Hepatocyte (in vitro differentiated cells): Measurements from ENCODE around the gene SIL1.

Experiments
- CTCF ChIP-seq: fragments of 200-600 bp; sonication (generic); IDR thresholded peaks from 2 replicates; pipeline ENCODE4 v1.5.1; 2016; ENCODE audit warnings: antibody characterized with exemption, mild to moderate bottlenecking; ENCODE audit not compliant: poor library complexity
- EZH2 ChIP-seq: fragments of 200-600 bp; sonication (generic); IDR thresholded peaks from 2 replicates; pipeline ENCODE4 v1.6.1; 2016; ENCODE audit warnings: antibody characterized with exemption, mild to moderate bottlenecking, borderline replicate concordance
- EZH2phosphoT487 ChIP-seq: fragments of 200-600 bp; sonication (generic); IDR thresholded peaks from one replicate; pipeline ENCODE4 v1.6.1; 2018; ENCODE audit warnings: antibody characterized with exemption, mild to moderate bottlenecking, low read depth, moderate library complexity; ENCODE audit not compliant: unreplicated experiment, severe bottlenecking

GRCh38 chr5:138979684-138980280, 218.4 kb downstream of the SIL1 start:
- no peak for TF ChIP-seq CTCF
- TF ChIP-seq EZH2 = no peak
- TF ChIP-seq EZH2phosphoT487 = no peak
